Uterus (tissue), 4 donors: ENCODE measurements around the gene UVRAG. TPM values are rescaled to one million over a fixed set of nuclear protein-coding genes. Genes with fewer than 3 reads are reported as not detected.

Experiments used
- DNase-seq, 2 donors: peaks; one replicate each; pipeline ENCODE4 v3.0.0-alpha.2; 2019 to 2020
- H3K27ac ChIP-seq, 2 donors: fragments of 200-600 bp; sonication (generic); 1 replicate in 1 of 2; 2 replicates in 1 of 2; pipeline ENCODE4 v1.5.1; 2016 to 2018
- H3K27me3 ChIP-seq, 2 donors: fragments of 200-600 bp; sonication (generic); one replicate each; pipeline ENCODE4 v1.5.1; 2018 to 2019; ENCODE audit warnings: control low read depth in 1 of 2
- H3K36me3 ChIP-seq, 2 donors: fragments of 200-600 bp; sonication (generic); one replicate each; pipeline ENCODE4 v1.5.1; 2019; ENCODE audit warnings: control low read depth in 1 of 2
- H3K4me1 ChIP-seq, 2 donors: fragments of 200-600 bp; sonication (generic); one replicate each; pipeline ENCODE4 v1.5.1; 2018 to 2019; ENCODE audit warnings: control low read depth in 1 of 2
- H3K4me3 ChIP-seq, 2 donors: fragments of 200-600 bp; sonication (generic); 1 replicate in 1 of 2; 2 replicates in 1 of 2; pipeline ENCODE4 v1.5.1; 2018 to 2019; ENCODE audit warnings: mild to moderate bottlenecking in 1 of 2
- H3K9me3 ChIP-seq, 2 donors: fragments of 200-600 bp; sonication (generic); one replicate each; pipeline ENCODE4 v1.5.1; 2019; ENCODE audit warnings: control low read depth in 1 of 2
- POLR2A ChIP-seq, 2 donors: fragments of 450-650 bp; IDR thresholded peaks; one replicate each; pipeline ENCODE4 v1.6.1; 2016; ENCODE audit warnings: antibody characterized with exemption in 2 of 2, mild to moderate bottlenecking in 1 of 2, moderate library complexity in 1 of 2
- intact Hi-C: fragments of 100-400 bp; cut with DNase I; formaldehyde crosslinking; loops from one replicate; pipeline ENCODE4 v1.15.1; 2023; ENCODE audit warnings: low total_unique reads
- total RNA-seq, 4 donors: library from RNA; depleted of rRNA in 3 of 4; stranded (reverse); fragments of >200 nt in 3 of 4; gene quantifications; one replicate each; pipeline versions ENCODE4 v1.1.0 to v1.2.4, GENCODE V29; 2014 to 2023
- TF ChIP-seq, protein P1 (sequence below), 4 experiments: fragments of 200-600 bp in 2 of 4; fragments of 450-650 bp in 2 of 4; sonication (generic) in 2 of 4; IDR thresholded peaks; one replicate each; pipeline ENCODE4 v1.5.1; 2016 to 2019; ENCODE audit warnings: antibody characterized with exemption in 4 of 4, mild to moderate bottlenecking in 2 of 4, moderate library complexity in 1 of 4
- donor health status: DM: yes; HTN: yes; CAD: no.

The UVRAG gene
- total RNA-seq, 4 donors from 2014 or later: 14.9 to 42.9 (median 26.4) TPM

DNA sequence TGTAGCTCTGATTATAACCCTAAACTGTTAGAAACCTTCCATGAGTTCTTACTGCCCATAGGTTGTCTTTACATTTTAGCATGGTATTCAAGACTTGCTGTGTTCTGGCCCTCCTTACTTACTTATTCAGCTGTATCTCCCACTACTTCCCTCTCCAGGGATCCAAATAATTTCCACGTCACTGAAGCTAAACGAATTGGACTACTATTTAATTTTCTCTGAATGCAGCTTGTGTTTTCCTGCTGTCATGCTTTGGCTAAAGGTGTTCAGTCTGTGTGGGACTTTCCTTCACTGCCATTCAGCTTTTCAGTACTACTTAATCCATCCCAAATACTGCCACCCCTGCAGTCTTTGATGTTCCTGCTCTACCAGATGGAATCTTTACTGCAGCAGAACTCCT, 88.3 kb downstream of the UVRAG start:
- TF ChIP-seq, protein P1, sequence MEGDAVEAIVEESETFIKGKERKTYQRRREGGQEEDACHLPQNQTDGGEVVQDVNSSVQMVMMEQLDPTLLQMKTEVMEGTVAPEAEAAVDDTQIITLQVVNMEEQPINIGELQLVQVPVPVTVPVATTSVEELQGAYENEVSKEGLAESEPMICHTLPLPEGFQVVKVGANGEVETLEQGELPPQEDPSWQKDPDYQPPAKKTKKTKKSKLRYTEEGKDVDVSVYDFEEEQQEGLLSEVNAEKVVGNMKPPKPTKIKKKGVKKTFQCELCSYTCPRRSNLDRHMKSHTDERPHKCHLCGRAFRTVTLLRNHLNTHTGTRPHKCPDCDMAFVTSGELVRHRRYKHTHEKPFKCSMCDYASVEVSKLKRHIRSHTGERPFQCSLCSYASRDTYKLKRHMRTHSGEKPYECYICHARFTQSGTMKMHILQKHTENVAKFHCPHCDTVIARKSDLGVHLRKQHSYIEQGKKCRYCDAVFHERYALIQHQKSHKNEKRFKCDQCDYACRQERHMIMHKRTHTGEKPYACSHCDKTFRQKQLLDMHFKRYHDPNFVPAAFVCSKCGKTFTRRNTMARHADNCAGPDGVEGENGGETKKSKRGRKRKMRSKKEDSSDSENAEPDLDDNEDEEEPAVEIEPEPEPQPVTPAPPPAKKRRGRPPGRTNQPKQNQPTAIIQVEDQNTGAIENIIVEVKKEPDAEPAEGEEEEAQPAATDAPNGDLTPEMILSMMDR (IDR thresholded peaks at IDR 0.05): no peak
- TF ChIP-seq POLR2A (IDR thresholded peaks at IDR 0.05): no peak
- intact Hi-C loops: no loop called here

DNA sequence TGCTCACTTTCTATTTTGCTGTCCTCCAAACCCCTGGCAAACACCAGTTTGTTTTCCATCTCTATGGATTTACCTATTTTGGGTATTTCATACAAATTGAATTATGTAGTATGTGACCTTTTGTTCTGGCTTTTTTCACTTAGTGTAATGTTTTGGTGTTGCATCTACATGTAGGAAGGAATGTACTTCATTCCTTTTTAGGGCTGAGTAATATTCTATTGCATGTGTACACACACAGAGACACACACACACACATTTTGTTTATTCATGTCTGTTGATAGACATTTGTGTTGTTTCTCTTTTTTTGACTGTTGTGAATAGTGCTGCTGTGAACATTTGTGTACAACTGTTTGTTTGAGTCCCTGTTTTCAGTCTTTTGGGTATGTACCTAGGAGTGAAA, 90.4 kb downstream of the UVRAG start:
- Histone ChIP-seq H3K36me3 (no peaks in the 10 kb centered on the region), H3K27me3 (no peaks in the 10 kb centered on the region), H3K27ac (no peak overlapping the region), H3K9me3 (no peaks in the 10 kb centered on the region), H3K4me3 (no peak overlapping the region), H3K4me1 (no peaks in the 10 kb centered on the region)
- DNase-seq: no peak
- TF ChIP-seq, protein P1 (IDR thresholded peaks at IDR 0.05): no peak
- TF ChIP-seq POLR2A (IDR thresholded peaks at IDR 0.05): no peak
- intact Hi-C loops: no loop called here

More for the DNA sequence above, 88.3 kb downstream of the UVRAG start:
- Histone ChIP-seq H3K9me3 (no peaks in the 10 kb centered on the region), H3K36me3 (no peaks in the 10 kb centered on the region), H3K4me3 (no peak overlapping the region), H3K4me1 (no peaks in the 10 kb centered on the region), H3K27ac (no peak overlapping the region), H3K27me3 (no peaks in the 10 kb centered on the region)
- no peak for DNase-seq

DNA sequence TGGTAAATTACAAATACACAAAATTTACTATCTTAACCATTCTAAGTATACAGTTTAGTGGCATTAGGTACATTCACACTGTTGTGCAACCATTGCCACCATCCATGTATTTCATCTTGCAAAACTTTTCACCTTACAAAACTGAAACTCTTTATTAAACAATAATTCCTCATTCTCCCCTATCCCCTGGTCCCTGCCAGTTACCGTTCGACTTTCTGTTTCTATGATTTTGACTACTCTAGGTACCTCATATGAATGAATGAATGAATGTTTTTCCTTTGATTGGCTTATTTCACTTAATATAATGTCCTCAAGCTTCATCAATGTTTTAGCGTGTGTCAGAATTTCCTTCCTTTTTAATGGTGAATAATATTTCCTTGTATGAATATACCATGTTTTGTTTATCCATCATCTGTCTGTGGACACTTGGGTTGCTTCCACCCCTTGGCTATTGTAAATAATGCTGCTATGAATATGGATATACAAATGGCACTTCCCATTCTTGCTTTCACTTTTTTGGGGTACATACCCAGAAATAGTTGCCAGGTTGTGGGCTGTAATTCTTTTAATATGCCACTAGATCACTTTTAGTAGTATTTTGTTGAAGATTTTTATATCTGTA, 93.0 kb downstream of the UVRAG start:
- DNase-seq: no peak
- Histone ChIP-seq H3K4me1 (no peaks in the 10 kb centered on the region), H3K4me3 (no peak overlapping the region), H3K27me3 (no peaks in the 10 kb centered on the region), H3K9me3 (no peaks in the 10 kb centered on the region), H3K36me3 (no peaks in the 10 kb centered on the region), H3K27ac (no peak overlapping the region)
- intact Hi-C loops: no loop called here
- TF ChIP-seq, protein P1 (IDR thresholded peaks at IDR 0.05): no peak
- no peak for TF ChIP-seq POLR2A (IDR thresholded peaks at IDR 0.05)

DNA sequence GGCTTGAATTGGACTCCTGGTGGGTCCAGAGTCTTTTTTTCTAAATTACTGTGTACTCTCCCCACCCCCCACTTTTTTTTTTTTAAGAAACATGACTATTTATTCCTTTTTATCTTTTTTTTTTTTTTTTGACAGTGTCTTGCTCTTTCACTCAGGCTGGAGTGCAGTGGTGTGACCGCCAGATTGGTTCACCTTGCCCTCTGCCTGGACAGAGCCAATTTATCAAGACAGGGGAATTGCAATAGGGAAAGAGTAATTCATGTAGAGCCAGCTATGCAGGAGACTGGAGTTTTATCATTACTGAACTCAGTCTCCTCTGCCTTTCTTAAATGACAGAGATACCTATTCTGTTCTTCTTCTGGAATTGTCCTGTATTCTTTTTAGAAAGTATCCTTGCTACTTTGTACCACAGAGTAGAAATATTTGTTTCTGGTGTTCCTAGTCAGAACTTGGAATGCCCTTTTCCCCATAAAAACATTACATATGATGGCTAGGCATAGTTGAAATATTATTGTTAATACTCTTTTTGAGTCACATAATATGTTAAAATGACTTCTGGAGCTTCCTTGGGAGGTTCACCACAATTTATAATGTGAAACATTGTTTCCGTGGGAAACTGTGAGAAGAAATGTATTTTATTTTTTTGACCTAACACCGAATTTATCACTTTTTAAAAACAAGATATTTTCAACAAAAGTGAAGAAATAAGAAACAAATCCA, 95.6 kb downstream of the UVRAG start:
- Histone ChIP-seq H3K4me1 (no peaks in the 10 kb centered on the region), H3K27me3 (no peaks in the 10 kb centered on the region), H3K27ac (no peak overlapping the region), H3K4me3 (no peak overlapping the region), H3K36me3 (no peaks in the 10 kb centered on the region), H3K9me3 (no peaks in the 10 kb centered on the region)
- TF ChIP-seq POLR2A (IDR thresholded peaks at IDR 0.05): no peak
- TF ChIP-seq, protein P1 (IDR thresholded peaks at IDR 0.05): no peak
- no peak for DNase-seq
- intact Hi-C loops: no loop called here

DNA sequence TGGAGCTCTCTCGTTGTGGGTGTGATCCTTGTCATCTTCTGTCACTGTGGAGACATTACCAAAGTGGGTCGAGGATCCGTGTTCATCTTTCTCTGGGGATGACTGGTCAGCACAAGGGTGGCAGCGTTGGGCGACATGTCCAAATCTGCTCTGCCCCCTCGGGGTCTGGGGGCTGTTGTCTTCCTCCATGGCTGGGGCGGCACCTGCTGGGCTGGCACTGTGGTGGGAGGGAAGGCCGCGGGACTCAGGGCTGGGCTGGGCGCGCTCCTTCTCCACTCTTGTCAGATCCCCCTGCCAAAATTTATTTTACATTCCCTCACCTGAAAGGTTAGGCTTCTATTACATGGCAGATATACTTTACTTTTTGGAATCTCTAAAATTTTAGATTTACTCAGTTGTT, 96.4 kb downstream of the UVRAG start:
- no peak for DNase-seq
- Histone ChIP-seq H3K36me3 (no peaks in the 10 kb centered on the region), H3K27ac (no peak overlapping the region), H3K27me3 (no peaks in the 10 kb centered on the region), H3K4me3 (no peak overlapping the region), H3K4me1 (no peaks in the 10 kb centered on the region), H3K9me3 (no peaks in the 10 kb centered on the region)
- TF ChIP-seq POLR2A (IDR thresholded peaks at IDR 0.05): no peak
- TF ChIP-seq, protein P1 (IDR thresholded peaks at IDR 0.05): no peak
- intact Hi-C loops: no loop called here
